H1 (cell line): ENCODE measurements around the gene PIP4K2C. TPM values are rescaled to one million over a fixed set of nuclear protein-coding genes. Genes with fewer than 3 reads are reported as not detected.
A peak's percentile ranks its signal among the peaks of the same experiment; 100 is the strongest.

ENCODE experiments used
- CEBPB ChIP-seq: IDR thresholded peaks from 2 replicates; pipeline ENCODE4 v1.6.1; 2012; ENCODE audit warnings: low read depth, low read length
- CHD7 ChIP-seq: fragments of 300-600 bp; sonication (generic); IDR thresholded peaks from 2 replicates; pipeline ENCODE4 v1.7.1; 2012; ENCODE audit warnings: low read length, moderate library complexity, mild to moderate bottlenecking, inconsistent platforms; ENCODE audit not compliant: insufficient replicate concordance
- CREB1 ChIP-seq: IDR thresholded peaks from 2 replicates; pipeline ENCODE4 v1.6.1; 2012; ENCODE audit warnings: inconsistent platforms
- E2F6 ChIP-seq: IDR thresholded peaks from 2 replicates; pipeline ENCODE4 v1.6.1; 2012; ENCODE audit warnings: inconsistent platforms
- EZH2 ChIP-seq: fragments of 200-600 bp; sonication (generic); IDR thresholded peaks from 2 replicates; pipeline ENCODE4 v1.7.1; 2012; ENCODE audit warnings: low read depth, mild to moderate bottlenecking, moderate library complexity, low read length, inconsistent platforms; ENCODE audit not compliant: severe bottlenecking
- RNF2 ChIP-seq: fragments of 200-900, 300-1000 bp; sonication (generic); IDR thresholded peaks from 2 replicates; pipeline ENCODE4 v1.7.1; 2016; ENCODE audit warnings: borderline replicate concordance, low read depth, mild to moderate bottlenecking, antibody characterized with exemption, low read length; ENCODE audit not compliant: poor library complexity, severe bottlenecking; ENCODE audit errors: missing control alignments
- RXRA ChIP-seq: IDR thresholded peaks from 2 replicates; pipeline ENCODE4 v1.6.1; 2011; ENCODE audit warnings: low read depth, mild to moderate bottlenecking, low read length, moderate library complexity; ENCODE audit not compliant: insufficient read depth
- TBP ChIP-seq: IDR thresholded peaks from 2 replicates; pipeline ENCODE4 v1.6.1; 2011; ENCODE audit warnings: low read depth, low read length, improper control_type of control experiment
- polyA plus RNA-seq, 7 experiments: library from polyadenylated mRNA; depleted of rRNA in 3 of 7; stranded (reverse) in 5 of 7; unstranded in 2 of 7; fragments of >200 nt in 5 of 7; fragments of 200-250 nt in 2 of 7; gene quantifications; 1 replicate in 5 of 7; 2 replicates in 1 of 7; 4 replicates in 1 of 7; pipeline versions ENCODE4 v1.2.1 to v1.2.3, GENCODE V29; 2011 to 2013; ENCODE audit warnings: missing spikeins in 2 of 7, mixed read lengths in 2 of 7
- total RNA-seq: library from RNA; stranded (reverse); fragmentation: NEBNext Ultra II Directional; extraction: Animal tissue kit (Norgen Biotek cat#: 25700); gene quantifications from 2 replicates; pipeline ENCODE4 v1.2.1, GENCODE V29; 2021

PIP4K2C gene
- total and polyA plus RNA-seq, 2 of the 8 experiments (the other 6 are each of a cell fraction or from before 2014, with no cell fraction given) = 25.0 to 27.1 TPM

GRCh38 chr12:57604454-57604991 is 13.5 kb downstream of the PIP4K2C start, which contains the start of gene DTX3 (continued):
- no peak for TF ChIP-seq CHD7
- TF ChIP-seq E2F6 = no peak
- peak; percentile 37; the same call in 1 of the 2 replicates for TF ChIP-seq TBP
- TF ChIP-seq CREB1 = no peak
- no peak for TF ChIP-seq CEBPB
- TF ChIP-seq RXRA = no peak
- TF ChIP-seq EZH2 = no peak
- TF ChIP-seq RNF2 = no peak
